GM18868 (cell line): ENCODE data around the gene CDC73.
A peak's percentile ranks its signal among the peaks of the same experiment; 100 is the strongest.

Experiments used
- ATAC-seq: cut with Tn5 transposase; IDR thresholded peaks from one replicate; pipeline ENCODE4 v1.9.1; 2021; ENCODE audit warnings: mild to moderate bottlenecking, moderate library complexity; ENCODE audit not compliant: unreplicated experiment

CDC73 gene

GRCh38 chr1:193121616-193122593 is at the start of gene CDC73:
TSS of gene CDC73 (plus strand) at chr1:193122031. CDS start at chr1:193122201, 170 bp downstream.
- ATAC-seq, result peak; percentile 90

GRCh38 chr1:193077991-193078390 is 43.8 kb upstream of the CDC73 start:
- no peak for ATAC-seq

GRCh38 chr1:193079187-193079586 is 42.6 kb upstream of the CDC73 start:
- no peak for ATAC-seq

GRCh38 chr1:193083365-193084088 is 38.3 kb upstream of the CDC73 start:
- peak; percentile 96 for ATAC-seq

GRCh38 chr1:193085263-193085662 is 36.6 kb upstream of the CDC73 start:
- ATAC-seq, result no peak

- no peak for ATAC-seq
Observed at GRCh38 chr1:193086342-193086741, 35.5 kb upstream of the CDC73 start.

- ATAC-seq, result no peak
Observed at GRCh38 chr1:193087893-193088292, 33.9 kb upstream of the CDC73 start.

- no peak for ATAC-seq
Observed at GRCh38 chr1:193090865-193091264, 31.0 kb upstream of the CDC73 start.

GRCh38 chr1:193094112-193094511 is 27.7 kb upstream of the CDC73 start:
- ATAC-seq, result no peak

- no peak for ATAC-seq
Observed at GRCh38 chr1:193102662-193103061, 19.2 kb upstream of the CDC73 start.

GRCh38 chr1:193103759-193104501 is 17.9 kb upstream of the CDC73 start:
- no peak for ATAC-seq

GRCh38 chr1:193104502-193104906 is 17.3 kb upstream of the CDC73 start:
- ATAC-seq, result peak; percentile 33

- peak; percentile 91 for ATAC-seq
Observed at GRCh38 chr1:193104907-193105820, 16.7 kb upstream of the CDC73 start, which contains the start of gene GLRX2. TSS of gene GLRX2 (minus strand) at chr1:193105414. CDS start at chr1:193105382, 32 bp downstream.

- no peak for ATAC-seq
Observed at GRCh38 chr1:193105821-193106177, 16.0 kb upstream of the CDC73 start.

- no peak for ATAC-seq
Observed at GRCh38 chr1:193108471-193108870, 13.4 kb upstream of the CDC73 start.

- ATAC-seq, result no peak
Observed at GRCh38 chr1:193109619-193110018, 12.2 kb upstream of the CDC73 start.

- ATAC-seq, result no peak
Observed at GRCh38 chr1:193110246-193110645, 11.6 kb upstream of the CDC73 start.

GRCh38 chr1:193110864-193111263 is 11.0 kb upstream of the CDC73 start:
- no peak for ATAC-seq

- no peak for ATAC-seq
Observed at GRCh38 chr1:193111641-193112090, 10.2 kb upstream of the CDC73 start.
